ENCODE data around the gene PSMA5.
"Not testable (repeated sequence)": the region's sequence is repeated elsewhere in the genome, so short reads cannot be mapped to it uniquely, and the experiment has no call there.

Gene PSMA5

GRCh38 chr1:109457819-109458218 is 31.6 kb upstream of the PSMA5 start:
- in situ Hi-C loops (cut with HindIII; ENCODE audit: low pct_ligation_motif_present, low sequenced_read_pairs) = no loop called here
- Histone ChIP-seq H3K27ac (no peak overlapping the region), H3K36me3 (replicated peaks) (no peaks in the 10 kb centered on the region), H3K4me3 (ENCODE audit: low read depth, low read length) (no peak overlapping the region), H3K27me3 (replicated peaks) (no peaks in the 10 kb centered on the region)
- no peak for DNase-seq
- no peak for TF ChIP-seq CTCF (IDR thresholded peaks at IDR 0.05; ENCODE audit: low read depth, low read length, missing control alignments)

GRCh38 chr1:109454497-109455133 is 28.4 kb upstream of the PSMA5 start:
- H3K27me3 ChIP-seq (replicated peaks) = no peaks in the 10 kb centered on the region
- no peak overlapping the region for H3K27ac ChIP-seq
- H3K36me3 ChIP-seq (replicated peaks) = no peaks in the 10 kb centered on the region
- H3K4me3 ChIP-seq (ENCODE audit: low read depth, low read length) = no peak overlapping the region
- in situ Hi-C loops (cut with HindIII; ENCODE audit: low pct_ligation_motif_present, low sequenced_read_pairs) = no loop called here
- no peak for TF ChIP-seq CTCF (IDR thresholded peaks at IDR 0.05; ENCODE audit: low read depth, low read length, missing control alignments)
- DNase-seq = no peak

DNA sequence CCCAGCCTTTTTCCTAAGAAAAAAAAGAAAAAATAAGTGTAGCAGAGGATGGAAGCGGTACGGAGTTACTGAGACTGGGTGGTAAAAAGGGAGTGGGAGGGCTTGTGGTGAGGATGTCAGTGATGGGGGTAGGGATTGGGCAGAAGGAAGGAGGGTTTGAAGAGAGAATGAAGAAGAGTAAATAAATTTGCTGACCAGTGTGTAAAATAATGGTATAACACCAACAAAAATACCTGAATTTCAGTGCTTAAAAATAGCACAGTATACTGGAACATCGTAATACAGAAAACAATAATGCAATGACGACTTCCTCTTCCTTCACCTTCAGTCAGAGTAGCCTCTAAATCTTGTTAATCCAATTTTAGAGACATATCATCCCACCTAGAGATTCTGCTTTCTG is 21.3 kb upstream of the PSMA5 start:
- no peak overlapping the region for H3K4me3 ChIP-seq (ENCODE audit: low read depth, low read length)
- no peaks in the 10 kb centered on the region for H3K36me3 ChIP-seq (replicated peaks)
- DNase-seq = no peak
- no peak for TF ChIP-seq CTCF (IDR thresholded peaks at IDR 0.05; ENCODE audit: low read depth, low read length, missing control alignments)
- H3K27me3 ChIP-seq (replicated peaks) = no peaks in the 10 kb centered on the region
- H3K27ac ChIP-seq = no peak overlapping the region
- in situ Hi-C loops (cut with HindIII; ENCODE audit: low pct_ligation_motif_present, low sequenced_read_pairs) = no loop called here

GRCh38 chr1:109445949-109446695 is 19.9 kb upstream of the PSMA5 start:
- H3K36me3 ChIP-seq (replicated peaks); H3K27ac ChIP-seq; H3K27me3 ChIP-seq (replicated peaks); DNase-seq; H3K4me3 ChIP-seq (ENCODE audit: low read depth, low read length); in situ Hi-C loops (cut with HindIII; ENCODE audit: low pct_ligation_motif_present, low sequenced_read_pairs): not testable (repeated sequence)

DNA sequence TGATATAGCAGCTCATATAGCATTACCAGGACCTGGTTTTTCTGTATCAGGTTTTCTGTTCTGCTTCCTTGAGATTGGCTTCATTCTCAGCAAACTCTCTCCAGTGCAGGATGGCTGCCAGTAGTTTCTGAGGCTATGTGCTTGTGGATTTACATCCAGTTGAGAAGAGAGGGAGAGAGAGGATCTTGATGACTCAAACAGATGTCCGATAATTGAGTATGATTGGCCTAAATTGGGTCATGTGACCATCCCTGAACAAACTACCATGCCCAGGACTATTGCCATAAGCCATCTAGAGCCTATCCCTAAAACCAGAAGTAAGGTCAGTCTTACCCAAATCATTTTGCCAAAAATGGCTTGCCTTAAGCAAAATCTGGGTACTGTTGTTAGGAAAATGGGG is 18.1 kb upstream of the PSMA5 start:
- H3K27me3 ChIP-seq (replicated peaks) = no peaks in the 10 kb centered on the region
- H3K27ac ChIP-seq = no peak overlapping the region
- no peak for DNase-seq
- TF ChIP-seq CTCF (IDR thresholded peaks at IDR 0.05; ENCODE audit: low read depth, low read length, missing control alignments) = no peak
- no peaks in the 10 kb centered on the region for H3K36me3 ChIP-seq (replicated peaks)
- no peak overlapping the region for H3K4me3 ChIP-seq (ENCODE audit: low read depth, low read length)
- in situ Hi-C loops (cut with HindIII; ENCODE audit: low pct_ligation_motif_present, low sequenced_read_pairs) = no loop called here

DNA sequence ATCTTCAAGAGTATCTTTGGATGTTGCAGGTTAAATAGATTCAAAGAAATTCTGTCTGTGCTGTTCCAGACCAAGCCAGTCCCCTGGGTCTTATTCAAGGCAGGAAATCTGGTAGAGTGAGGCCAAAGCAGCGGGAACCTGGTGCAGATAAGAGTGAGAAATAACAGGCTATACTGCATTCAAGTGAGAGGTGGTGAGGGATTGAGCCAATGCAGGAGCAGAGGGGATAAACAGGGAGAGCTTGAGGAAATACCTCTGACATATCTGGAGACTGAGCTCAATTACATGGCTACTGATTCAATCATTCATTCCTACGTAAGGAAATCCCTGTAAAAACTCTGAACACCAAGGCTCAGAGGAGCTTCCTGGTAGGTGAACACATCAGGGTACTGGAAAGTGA is 17.2 kb upstream of the PSMA5 start:
- no peak for DNase-seq
- no peaks in the 10 kb centered on the region for H3K27me3 ChIP-seq (replicated peaks)
- no peak for TF ChIP-seq CTCF (IDR thresholded peaks at IDR 0.05; ENCODE audit: low read depth, low read length, missing control alignments)
- H3K36me3 ChIP-seq (replicated peaks) = no peaks in the 10 kb centered on the region
- in situ Hi-C loops (cut with HindIII; ENCODE audit: low pct_ligation_motif_present, low sequenced_read_pairs) = no loop called here
- H3K4me3 ChIP-seq (ENCODE audit: low read depth, low read length) = no peak overlapping the region
- no peak overlapping the region for H3K27ac ChIP-seq

Measured in brain microvascular endothelial cell (primary cell).